ENCODE measurements around the gene PTPRR.

The PTPRR gene

DNA sequence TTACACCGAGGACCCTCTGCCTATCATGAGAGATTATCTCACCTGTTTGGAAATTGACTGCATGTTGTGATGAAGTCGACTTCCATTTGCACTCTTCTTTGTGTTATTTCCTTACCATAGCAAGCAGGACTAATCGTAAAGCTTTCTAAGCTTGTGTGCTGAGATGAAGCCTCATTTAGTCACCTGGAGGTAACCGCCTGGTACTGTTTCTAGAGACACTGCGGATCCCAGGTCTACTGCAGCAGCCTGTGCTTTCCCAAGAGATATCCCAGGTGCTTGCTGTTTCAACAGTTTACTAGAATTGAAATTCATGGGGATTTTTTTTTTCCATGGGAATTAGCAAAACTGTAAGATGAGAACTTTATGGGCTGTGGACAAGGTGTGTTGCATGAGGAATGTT, 131.8 kb downstream of the PTPRR start:
- no peak for DNase-seq (ENCODE audit: low spot score)

DNA sequence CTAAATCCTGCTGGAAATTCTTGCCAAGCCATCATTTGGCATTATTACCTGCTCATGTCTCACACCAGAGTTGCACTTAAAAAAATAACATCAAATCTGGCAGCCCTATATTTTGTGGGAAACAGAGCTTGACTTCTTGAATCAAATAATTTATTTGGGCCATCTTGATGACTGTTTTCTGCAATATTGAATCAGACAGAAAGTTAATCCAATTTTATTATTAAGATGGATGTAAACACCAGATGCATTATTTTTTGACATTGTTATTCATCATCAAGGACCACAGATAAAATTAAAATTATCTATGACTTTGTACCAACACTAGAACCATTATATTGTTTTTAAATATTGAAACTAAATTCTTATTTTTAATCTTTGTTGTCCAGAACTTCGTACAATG, 132.9 kb downstream of the PTPRR start:
- no peak for DNase-seq (ENCODE audit: low spot score)

DNA sequence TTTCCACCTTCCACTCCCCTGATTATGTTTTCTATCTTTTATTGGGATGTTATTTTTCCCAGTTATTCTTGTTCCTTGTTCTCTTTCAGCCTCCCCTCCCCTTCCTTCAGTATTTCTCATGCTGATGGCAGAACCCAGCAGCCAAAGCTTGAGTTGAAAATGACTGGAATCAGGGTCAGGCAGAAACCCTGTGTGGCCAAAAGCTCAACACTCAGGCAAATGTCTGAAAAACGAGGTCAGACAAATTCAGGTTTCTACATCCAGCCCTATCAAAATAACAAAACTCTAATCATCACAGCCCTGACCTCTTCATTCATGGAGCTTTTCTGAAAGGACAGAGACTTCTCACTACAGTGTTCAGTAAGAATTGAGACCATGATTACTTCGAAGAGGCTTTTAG, 134.6 kb downstream of the PTPRR start:
- DNase-seq (ENCODE audit: low spot score) = no peak

DNA sequence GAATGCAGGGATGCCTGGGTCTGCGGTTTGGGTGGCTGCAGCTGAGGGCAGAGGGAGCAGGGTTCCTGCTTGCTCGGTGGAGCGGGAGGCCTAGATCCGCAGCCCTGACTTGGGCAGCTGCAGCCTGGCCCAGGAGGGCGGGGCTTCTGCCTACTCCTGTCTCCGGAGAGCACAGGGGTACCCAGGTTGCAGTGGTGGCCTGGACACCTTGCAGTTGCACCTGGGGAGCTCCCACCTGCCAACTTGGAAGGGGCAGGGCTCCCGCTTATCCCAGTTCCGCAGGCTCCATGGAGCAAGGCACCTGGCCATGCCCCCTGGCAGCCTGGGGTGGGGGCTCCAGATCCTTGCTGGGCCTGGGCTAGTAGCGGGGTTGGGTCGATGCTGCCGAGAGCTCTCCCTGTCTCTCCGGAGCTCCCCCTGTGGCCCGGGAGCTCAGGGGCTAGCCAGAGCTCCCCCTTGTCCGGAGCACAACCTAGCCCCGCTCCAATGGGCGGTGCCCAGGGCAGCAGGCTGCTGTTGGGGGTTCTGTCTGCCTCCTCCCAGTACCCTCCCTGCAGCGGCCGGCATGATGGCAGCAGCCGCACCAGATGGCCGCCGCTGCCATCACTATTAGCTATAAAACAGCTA, 136.4 kb downstream of the PTPRR start:
- DNase-seq (ENCODE audit: low spot score) = no peak

DNA sequence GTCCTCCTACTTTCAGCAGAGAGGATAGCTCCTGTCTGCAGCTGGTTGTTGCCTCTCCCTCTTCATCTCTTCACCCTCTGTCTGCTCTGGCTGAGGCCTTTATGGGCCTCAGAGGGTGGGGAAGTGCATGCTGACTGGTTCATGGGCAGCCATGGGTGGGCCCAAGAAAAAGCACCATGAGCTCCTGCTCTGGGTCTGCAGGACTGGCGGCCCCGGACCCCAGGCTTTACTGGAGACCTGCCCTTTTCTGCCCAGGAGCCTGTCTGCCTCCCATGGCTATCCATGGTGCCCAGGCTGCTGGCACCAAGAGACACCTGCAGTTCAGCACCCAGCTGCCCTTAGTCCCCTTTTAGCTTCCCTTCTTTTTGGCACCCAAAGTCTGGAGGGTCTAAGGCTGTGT, 137.1 kb downstream of the PTPRR start:
- no peak for DNase-seq (ENCODE audit: low spot score)

DNA sequence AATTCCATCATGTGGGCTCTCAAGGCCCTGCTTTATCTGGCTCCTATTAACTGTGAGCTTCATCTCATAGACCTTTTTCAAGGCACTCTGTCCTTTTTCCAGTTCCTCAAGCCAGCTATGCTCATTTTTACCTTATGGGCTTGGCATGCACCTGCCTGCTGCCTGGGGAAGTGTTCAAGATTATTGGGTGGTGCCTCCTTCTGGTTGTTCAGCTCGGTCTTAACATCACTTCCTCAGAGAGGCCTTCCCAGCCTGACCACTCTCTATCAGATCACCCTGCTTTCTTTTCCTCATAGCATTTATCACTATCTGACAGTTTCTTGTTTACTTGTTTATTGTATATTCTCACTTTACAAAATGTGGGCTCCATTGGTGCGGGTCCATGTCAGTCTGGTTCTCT, 141.3 kb downstream of the PTPRR start:
- no peak for DNase-seq (ENCODE audit: low spot score)

DNA sequence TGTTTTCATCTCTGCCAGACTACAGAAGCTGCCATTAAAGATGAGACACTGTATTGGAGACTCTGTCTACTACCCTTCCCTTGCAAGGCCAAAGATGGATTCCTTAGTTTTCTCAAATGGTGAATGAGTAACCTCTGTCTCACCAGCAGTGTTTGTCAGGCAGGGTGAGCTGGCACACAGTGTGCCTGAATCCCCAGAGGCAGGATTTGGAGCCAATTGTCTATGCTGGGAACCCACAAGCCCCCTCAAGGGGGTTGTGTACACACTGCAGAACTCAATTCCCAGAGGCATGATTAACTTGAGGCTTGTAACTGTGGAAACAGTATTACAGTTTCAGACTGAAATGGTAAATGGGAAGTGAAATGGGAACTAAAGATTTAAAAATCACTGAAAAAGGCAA, 146.5 kb downstream of the PTPRR start:
- no peak for DNase-seq (ENCODE audit: low spot score)

DNA sequence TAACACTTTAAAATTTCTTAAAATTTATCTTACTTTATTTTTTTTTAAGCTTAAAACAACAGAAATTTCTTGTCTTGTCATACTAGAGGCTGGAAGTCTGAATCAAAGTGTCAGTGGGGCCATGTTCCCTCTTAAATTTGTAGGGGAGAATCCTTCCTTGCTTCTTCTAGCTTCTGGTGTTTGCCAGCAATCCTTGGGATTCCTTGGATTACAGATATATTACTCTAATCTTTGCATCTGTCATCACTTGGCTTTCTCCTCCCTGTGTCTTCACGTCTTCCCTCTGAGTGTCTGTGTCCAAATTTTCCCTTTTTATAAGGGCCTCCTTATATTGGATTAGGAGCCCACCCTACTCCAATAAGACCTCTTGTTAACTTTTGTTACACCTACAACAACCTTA, 147.7 kb downstream of the PTPRR start:
- DNase-seq (ENCODE audit: low spot score) = no peak

DNA sequence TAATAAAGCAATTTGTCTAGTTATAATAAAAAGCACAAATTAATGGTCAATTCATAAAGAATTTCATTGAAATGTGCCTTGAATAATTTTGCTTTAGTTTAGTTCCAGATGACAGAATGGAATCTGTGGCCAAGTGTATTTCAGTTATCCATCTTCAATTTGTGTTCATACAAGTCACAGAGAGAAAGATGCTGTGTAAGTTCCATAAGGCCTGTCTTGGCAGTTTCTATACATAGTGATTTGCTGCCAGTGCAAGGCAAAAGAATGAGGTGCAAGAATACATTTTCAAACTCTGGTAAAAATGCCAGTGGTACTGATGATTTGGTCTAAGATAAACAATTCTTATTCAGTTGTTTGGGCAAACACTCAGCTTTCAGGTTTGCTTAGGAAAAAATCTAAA, 149.0 kb downstream of the PTPRR start:
- no peak for DNase-seq (ENCODE audit: low spot score)

DNA sequence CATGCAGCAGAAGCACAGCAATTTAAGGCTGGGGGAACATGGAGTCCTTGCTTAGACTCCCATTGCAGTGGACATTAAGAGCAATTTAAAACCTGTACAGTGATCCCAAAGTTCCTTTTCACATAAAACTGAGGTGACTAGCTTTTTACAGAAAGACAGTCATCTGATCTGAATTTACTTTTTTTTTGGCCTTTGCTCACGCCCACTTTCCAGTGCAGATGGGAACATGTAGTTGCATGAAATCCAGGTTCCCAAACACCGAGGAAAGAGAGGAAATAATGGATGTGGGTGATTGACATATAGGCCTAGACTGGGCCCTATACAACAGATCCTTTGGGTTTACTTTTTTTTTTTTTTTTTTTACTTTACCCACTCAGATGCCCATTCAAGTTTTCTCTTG, 156.9 kb downstream of the PTPRR start:
- DNase-seq (ENCODE audit: low spot score) = no peak

DNA sequence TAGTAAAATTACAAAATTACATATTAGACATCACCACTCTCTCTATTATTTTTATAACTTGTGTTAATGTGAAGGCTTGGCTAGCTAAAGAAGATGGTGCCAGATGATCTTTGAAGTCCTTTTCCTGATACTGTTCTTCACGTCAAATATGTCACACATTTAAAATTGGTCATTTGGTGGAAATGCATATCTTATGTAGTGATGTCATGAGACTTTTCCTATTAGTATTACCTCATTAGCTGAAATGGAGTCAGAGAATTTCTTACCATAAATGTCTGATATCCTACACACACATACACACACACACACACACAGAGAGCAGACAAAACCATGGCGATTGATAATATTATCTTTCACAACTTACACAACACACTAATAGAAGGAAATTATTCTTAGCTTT, 158.5 kb downstream of the PTPRR start:
- DNase-seq (ENCODE audit: low spot score) = no peak

DNA sequence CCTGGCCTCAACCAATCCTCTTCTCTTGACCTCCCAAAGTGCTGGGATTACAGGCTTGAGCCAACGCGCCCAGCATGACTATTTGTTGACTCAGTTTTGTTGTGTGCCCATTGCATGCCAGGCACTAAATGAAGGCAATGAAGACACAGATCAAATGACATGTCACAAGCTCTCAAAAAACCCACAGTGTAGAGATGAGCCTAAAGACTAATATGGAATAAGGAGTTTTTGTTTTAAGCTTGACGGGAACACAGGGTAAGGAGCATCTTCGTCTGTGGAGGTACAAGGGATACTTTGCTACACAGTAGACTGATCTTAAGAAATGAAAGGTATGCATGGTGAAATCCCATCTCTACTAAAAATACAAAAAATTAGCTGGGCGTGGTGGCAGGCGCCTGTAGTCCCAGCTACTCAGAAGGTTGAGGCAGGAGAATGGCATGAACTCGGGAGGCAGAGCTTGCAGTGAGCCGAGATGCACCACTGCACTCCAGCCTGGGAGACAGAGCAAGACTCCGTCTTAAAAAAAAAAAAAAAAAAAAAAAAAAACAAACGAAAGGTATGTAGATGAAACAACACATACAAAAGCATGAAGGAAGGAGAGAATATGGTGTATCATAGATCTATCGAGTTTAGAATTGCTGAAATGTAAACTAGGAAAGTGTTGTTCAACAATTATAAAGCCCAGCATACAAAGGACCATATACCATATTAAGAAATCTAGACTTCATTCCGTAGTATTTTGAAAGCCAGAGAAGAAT, 161.2 kb downstream of the PTPRR start:
- DNase-seq (ENCODE audit: low spot score) = no peak

DNA sequence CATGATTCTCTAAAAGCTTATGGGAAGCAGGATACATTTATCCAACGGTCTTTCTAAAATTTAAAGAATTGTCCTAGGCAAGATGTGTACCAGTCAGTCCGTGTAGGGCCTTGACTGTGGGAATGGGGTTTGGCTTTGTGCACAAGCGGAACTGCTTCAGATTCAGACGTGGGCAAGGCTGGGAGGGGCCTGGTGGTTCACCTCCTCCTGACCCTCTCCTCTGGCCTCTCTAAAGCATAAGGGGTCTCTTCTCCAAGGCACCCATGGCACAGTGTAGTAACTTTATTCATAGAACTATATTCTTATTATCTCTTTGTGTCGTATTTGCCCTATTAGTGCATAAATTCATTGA, 162.1 kb downstream of the PTPRR start:
- DNase-seq (ENCODE audit: low spot score) = no peak

DNA sequence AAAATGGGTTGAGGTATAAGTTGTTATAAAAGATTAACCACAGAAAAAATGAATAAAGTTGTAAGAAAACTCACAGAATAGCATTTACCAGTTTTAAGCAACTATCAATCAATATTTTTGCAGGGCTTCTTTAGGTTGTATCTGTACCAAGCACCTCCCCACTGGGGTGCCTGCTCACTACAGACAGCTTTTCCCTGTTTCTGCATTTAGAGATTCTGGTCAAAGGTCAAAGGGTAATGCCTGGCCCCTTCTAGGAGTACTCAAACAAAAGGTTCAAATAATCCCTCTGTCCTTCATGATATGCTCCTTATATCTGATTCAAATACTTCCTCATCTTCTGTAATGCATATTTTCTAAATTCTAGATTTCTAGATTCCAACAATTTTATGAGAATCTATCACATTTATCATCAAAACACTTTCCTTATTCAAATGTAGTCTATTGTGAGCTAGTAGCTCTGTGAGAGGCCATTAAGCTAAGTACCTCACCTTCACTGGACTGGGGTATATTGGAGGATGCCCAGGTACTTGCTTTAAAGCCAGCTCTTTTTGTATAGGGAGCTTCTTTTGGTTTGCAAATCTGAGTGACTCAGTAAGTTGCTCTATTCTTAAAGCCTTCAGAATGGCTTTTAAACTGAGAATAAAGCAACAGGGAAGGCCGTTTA, 162.6 kb downstream of the PTPRR start:
- DNase-seq (ENCODE audit: low spot score) = no peak

DNA sequence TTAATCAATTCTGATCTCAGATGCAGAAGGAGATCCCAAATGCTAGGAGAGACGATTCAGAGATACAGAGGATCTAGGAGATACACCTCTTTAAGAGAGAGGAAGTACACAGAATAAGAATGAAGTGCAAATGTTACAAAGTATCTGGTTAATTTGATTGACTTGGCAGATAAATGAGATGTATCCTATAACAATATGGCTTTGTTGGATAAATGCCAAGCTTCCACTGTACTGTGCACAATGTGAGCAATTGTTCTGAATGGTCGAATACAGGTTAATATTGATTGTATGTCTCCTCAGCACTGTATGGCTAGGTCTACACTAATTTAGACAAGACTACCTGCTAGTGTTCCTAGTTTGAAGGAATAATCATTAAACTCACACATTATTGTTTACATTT, 163.7 kb downstream of the PTPRR start:
- DNase-seq (ENCODE audit: low spot score) = no peak

DNA sequence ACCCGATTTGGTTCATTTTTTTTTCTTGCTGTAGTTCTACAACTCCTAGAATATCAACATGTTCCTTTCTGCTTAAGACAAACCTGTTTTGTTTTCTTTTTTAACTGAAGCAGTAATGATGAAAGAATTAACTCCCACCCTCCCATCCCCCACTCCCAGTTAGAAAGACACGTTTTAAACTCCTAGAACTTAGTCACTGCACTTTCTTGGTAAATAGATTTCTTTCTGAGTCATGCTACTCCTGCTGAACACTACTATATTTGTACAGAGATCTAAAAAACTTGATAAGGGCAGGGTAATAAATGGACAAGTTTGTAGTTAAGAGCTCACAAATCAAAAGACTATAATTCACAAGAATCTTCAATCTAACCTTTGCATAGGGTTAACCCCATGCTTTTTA, 164.4 kb downstream of the PTPRR start:
- no peak for DNase-seq (ENCODE audit: low spot score)

DNA sequence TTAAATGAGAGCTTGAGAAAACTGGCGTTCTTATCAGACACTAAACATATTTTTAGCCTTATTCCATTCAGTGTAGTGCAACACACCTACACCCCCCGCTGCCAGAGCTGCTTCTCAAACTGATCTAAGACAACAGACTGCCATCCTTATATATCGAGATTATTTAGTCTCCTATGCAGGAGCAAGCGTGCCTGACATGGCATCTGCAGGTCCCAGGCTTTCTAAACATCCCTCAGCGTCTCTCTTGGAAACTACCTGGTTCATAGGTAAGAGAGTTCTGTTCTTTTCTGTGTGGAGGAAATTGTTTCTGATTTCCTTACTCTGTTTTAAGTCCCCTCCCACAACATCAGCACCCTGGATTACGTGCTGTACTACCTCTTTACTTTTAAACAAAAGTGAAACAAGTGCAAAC, 166.2 kb downstream of the PTPRR start:
- DNase-seq (ENCODE audit: low spot score) = no peak

DNA sequence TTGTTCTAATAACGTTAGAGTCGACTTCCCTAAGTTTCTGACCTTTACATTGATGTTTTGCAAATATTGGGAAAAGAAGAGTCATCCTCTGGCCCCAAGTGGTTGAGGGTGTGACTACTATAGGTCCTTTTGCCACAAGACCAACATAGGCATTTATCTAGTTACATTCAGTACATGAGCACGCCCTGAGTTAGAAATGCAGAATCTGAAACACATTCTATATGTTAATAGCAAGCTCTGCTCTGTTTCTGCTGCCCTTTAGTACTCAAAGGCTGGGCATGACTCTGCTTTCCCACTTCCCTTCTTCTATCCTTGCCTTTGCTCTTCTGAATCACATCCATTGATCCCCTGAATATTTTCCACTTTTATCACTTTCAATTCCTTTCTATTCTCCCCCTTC, 168.2 kb downstream of the PTPRR start:
- DNase-seq (ENCODE audit: low spot score) = no peak

DNA sequence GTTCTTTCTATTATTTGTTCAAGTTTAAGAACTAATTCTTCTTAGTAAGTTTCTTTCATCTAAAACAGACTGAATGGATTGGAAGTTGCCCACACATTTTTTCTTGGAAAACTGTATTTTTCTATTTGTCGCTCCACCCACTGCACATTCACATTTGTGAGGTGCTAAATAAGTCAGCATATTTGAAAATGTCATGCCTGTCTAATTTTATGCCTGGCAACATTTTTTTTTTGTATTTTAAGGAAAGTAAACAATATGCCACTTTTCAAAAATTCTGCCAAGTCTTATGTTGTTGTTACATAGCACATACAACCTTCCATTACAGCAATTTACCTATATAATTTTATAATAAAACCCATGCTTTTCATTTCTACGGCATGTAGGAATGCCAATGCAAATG, 170.6 kb downstream of the PTPRR start:
- DNase-seq (ENCODE audit: low spot score) = no peak

DNA sequence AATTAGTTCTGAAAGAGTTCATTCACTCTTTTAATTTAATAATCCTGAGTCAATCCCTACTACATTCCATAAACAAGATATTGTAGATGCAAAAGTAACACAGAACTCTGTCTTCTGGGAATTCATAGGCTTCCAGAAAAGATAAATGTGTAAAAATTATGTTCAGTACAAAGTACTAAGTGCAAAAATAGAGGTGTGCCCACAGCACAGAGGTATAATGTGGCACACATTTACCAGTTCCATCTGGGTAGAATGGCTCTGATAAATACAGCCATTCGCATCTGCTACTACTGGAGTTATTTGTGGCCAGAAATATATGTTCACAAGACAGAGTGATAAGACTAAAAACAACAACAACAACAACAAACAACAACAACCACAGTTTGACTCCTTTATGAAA, 171.7 kb downstream of the PTPRR start:
- DNase-seq (ENCODE audit: low spot score) = no peak

DNA sequence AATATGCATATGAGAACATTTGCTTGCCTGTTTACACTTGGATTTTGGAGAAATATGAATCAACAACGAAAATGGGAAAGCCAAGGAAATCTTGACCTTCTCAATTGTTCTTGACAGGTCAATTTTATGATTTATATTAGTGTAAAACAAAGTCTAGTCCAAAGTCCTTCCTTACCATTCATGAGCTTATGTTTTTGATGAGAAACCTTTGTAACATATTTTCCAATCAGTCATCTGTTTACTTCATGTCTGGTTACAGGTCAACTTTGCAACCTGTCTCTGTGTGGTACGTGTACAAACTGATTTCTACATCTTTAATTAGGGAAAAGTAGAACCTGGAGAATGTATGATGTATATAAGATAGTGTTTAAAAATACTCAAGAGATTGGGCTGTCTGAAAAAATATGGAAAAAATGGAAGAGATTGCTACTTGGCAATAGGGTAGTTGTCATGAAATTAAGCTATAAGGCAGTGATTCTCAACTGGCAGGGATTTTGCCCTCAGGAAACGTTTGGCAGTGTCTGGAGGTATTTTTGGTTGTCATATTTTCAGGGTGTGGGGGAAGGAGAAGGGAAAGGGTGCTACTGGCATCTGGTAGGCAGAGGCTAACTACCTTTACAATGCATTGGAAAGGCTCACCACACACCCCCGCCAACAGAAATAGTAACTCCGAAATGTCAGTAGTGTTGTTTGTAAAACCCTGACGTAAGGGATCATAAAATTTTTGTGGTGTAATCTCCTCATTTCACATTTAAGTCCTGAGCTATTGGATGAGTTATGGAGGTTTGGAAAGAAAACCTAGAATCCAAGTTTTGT, 172.9 kb downstream of the PTPRR start:
- DNase-seq (ENCODE audit: low spot score) = no peak

DNA sequence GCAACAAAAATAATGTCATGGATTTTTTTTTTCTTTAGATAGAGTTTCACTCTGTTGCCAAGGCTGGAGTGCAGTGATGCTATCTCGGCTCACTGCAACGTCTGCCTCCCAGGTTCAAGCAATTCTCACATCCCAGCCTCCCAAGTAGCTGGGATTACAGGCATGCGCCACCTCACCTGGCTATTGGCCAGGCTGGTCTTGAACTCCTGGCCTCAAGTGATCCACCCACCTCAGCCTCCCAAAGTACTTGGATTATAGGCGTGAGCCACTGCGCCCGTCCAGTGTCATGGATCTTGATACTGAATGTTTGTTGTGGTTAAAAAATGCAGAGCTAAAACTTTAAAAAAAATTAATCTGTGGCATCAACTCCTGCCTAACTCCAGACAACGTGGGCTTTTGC, 175.5 kb downstream of the PTPRR start:
- DNase-seq (ENCODE audit: low spot score) = no peak

DNA sequence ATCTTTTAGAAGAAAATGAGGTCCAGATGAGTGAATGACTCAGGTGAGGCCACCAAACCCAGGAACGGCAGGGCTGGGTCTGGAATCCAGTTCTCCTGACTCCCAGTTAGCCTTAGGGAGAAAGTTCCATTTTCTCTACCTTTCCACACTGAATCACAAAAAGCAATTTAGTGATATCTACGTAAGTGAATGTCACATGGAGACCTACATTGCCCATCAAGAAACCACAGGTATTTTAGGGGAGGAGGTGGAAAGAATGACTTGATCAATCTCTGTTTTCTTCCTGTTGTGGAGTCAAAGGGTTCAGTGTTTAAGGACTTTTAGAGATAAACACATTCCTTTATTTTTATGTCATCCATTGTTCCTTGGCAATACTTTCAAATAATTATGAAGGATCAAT, 176.4 kb downstream of the PTPRR start:
- no peak for DNase-seq (ENCODE audit: low spot score)

Data from ecto neural progenitor cell (in vitro differentiated cells).